Stimulated activated CD8-positive, alpha-beta memory T cell treated with anti-CD3 and anti-CD28 coated beads, Interleukin-7, amount 100 ng/mL, for 24 hours (primary cell): ENCODE data around the gene FBLN7.
"Not testable (repeated sequence)": the region's sequence is repeated elsewhere in the genome, so short reads cannot be mapped to it uniquely, and the experiment has no call there.

Experiments
- DNase-seq: peaks from one replicate; pipeline ENCODE4 v3.0.0-alpha.2; 2020; ENCODE audit warnings: low read depth

The FBLN7 gene

DNA sequence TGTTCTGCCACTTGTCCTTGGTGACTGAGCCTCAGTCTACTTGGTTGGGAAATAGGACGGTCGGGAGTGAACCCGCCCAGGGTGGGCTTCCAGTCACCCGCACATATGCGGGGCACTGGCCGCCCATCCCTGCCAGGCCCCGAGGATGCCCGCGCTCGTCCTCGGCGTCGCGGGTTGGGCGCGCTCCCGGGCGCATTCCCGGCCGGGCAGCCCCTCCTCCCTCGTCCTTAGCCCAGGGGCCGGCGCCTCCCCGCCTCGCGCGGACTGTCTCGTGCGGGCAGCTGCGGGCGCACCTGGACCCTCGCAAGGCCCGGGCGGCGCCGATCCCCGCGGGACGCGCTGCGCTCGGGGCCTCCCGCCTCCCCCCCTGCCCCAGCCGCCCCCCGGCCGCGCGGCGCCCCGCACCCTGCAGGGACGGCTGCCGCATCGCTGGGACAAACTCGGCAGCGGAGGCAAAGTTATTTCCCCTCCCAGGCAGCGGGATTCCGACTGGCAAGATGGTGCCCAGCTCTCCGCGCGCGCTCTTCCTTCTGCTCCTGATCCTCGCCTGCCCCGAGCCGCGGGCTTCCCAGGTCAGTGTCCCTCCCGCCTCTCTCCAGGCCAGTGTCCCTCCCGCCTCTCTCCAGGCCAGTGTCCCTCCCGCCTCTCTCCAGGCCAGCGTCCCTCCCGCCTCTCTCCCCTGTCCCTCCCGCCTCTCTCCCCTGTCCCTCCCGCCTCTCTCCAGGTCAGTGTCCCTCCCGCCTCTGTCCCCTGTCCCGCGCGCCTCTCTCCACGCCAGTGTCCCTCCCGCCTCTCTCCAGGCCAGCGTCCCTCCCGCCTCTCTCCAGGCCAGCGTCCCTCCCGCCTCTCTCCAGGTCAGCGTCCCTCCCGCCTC, at the start of gene FBLN7:
TSS of gene FBLN7 (plus strand) at position 227 of the 874 bp plus-strand sequence. CDS start at position 498, 271 bp downstream.
- DNase-seq, result no peak

GRCh38 chr2:112089375-112089774, 48.8 kb upstream of the FBLN7 start:
- no peak for DNase-seq

DNA sequence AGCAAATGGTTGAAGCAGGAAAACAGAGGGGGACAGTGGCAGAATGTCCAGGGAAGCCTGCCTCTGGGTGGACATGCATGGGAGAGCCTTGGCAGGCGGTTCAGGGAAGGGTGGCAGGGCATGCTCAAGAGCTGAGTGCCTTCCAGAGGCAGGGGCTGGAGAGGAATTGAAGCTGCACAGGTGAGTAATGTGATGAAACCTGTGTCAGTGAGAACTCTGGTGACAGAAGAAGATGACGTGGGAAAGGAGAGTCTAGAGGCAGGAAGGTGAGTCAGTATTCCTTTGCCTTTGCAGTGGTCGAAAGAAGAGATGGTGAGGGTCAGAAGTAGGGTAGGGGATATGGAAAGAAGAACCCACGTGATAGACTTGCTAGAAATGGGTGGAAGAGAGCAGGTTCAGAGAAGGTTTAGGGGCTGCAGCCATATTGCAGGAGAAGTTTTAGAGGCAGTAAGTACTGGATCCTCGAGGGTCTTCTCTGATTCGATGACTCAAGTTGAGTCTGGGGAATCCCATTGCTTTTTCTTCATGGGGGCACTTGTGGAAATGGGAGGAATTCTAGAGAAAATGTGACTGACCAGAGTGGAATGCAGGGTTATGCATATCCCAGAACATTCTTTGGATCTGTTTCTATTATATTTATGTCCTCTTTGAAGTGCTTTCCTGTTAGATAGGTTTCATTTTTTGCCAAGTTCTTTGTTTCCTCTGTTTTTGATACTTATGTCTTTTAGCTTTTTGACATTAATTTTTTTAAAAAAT, 45.7 kb upstream of the FBLN7 start:
- no peak for DNase-seq

- DNase-seq, result no peak
These were observed 45.0 kb upstream of the FBLN7 start for GRCh38 chr2:112093216-112093615.

DNA sequence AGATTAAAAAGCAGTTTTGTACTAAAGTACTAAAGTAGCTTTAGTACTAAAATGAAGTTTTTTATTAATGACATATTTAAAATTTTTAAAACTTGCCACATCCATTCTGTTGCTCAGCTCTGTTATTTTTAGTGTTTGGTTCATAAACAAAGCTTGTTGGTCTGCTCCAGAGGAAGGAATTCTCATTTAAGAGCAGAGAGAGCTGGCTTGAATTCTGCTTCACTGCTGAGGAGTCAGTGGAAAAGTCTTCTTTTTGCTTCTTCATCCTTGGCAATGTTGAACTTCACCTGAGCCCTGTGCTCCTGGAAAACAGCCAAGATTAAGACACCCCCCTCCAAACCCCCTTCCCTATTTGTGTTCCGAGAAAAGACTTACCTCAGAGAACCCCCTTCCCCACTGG, 42.5 kb upstream of the FBLN7 start:
- DNase-seq, result no peak

DNA sequence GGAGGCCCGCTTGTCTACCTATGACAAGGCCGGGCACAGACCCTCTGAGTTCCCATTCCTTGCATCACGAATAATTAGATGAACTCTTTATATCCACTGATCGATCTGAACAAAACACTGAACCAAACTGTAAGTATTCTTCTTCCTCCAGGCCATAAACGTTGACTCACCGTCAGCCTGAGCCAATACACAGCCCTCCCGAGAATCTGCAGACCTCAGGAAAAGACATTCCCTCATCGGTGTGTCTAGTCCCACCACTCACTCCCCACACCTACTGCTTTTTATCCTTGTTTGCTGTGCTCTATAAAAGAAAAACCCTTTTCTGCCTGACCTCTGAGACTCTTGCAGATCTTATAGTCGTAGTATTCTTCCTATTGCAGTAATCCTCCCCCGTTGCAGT, 42.1 kb upstream of the FBLN7 start:
- DNase-seq, result no peak

GRCh38 chr2:112108178-112108832, 29.9 kb upstream of the FBLN7 start:
- no peak for DNase-seq

- no peak for DNase-seq
These were observed 28.9 kb upstream of the FBLN7 start for GRCh38 chr2:112109278-112109677.

- no peak for DNase-seq
These were observed 27.2 kb upstream of the FBLN7 start for GRCh38 chr2:112110966-112111365.

GRCh38 chr2:112113354-112113753, 24.8 kb upstream of the FBLN7 start:
- not testable (repeated sequence) for DNase-seq

DNA sequence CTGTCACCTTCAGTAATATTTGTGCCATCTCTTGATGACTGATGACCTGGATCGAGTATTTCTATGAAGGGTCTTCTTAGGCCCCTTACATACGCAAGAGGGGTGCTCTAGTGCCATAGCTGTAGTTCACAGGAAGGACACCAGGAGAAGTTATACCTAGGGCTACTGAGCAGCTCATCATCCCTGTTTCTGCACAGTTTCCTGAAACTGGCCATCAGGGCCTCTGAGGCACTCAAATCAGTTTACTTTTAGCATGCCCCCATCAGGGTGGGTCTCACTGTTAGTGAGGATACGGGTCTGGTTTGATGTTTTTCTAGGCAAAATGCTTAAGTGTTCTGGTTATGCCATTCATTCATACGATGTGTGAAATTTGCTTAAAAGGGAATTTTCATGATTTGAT, 20.0 kb upstream of the FBLN7 start:
- no peak for DNase-seq

- DNase-seq, result no peak
These were observed 16.4 kb upstream of the FBLN7 start for GRCh38 chr2:112121682-112122254.

DNA sequence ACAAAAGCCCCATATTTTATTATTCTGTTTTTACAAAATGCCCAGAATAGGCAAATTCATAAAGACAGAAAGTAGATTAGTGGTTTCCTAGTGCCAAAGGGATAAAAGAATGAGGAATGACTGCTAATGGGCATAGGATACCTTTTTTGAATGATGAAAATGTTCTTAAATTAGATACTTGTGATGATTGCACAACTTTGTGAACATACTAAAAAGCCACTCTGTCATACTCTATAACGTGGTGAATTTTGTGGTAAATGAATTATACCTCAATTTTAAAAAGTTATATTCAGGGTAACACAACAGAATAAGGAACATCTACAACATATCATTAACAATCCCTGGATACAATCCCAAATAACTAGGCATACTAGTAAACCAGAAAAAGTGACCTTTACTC, 9.1 kb upstream of the FBLN7 start:
- DNase-seq, result no peak

DNA sequence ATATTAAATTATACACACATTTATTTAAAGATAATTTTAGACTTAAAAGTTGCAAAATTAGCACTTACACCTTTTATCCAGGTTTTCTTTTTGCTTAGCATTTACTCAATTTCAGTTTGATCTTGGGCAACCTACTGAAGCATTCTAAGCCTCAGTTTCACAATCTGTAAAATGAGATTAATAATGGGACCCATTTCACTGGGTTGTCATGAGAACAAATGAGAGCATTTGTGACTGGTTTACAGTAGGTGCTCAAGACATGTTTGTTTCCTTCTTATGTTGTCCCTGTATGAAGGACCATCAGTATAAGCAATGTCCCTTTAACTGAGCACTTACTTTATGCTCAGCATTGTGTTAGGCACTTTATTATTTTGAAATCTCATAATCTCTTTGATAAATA, 4.8 kb upstream of the FBLN7 start:
- DNase-seq, result no peak

GRCh38 chr2:112134120-112134519, 4.1 kb upstream of the FBLN7 start:
- DNase-seq, result no peak

- no peak for DNase-seq
These were observed 2.1 kb upstream of the FBLN7 start for GRCh38 chr2:112136096-112136495.

DNA sequence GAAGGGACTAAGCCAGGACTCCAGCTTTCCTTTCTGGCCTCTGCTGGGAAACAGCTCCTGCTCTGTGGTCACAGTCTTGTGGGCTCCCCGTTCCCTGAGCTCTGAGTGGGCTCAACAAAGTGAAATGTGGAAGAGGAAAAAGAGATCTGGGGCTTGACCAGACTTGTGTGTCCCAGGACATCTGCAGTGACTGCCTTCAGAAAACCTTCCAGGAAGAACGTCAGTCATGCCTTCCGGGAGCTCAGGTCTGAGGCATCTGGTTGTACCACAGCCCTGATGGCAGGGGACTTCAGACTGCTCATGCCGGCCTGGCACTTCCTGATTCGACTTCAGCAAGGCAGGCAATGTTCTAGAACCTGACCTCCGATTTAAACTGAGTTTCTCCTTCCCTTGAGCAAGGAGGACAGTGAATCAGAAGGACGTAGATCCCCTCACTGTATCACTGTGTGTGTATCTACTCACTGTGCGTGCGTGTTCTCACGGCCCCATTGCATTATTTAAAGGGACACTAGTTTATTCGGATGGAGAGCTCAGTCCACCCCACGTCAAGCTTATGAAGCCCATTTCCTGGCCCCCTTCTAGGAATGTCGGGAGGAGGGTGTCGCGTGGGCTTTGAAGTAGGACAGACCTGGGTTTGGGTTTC, 548 bp upstream of the FBLN7 start:
- no peak for DNase-seq

GRCh38 chr2:112139033-112139614, 939 bp downstream of the FBLN7 start:
- DNase-seq, result not testable (repeated sequence)

GRCh38 chr2:112139661-112140204, 1.5 kb downstream of the FBLN7 start:
- not testable (repeated sequence) for DNase-seq

DNA sequence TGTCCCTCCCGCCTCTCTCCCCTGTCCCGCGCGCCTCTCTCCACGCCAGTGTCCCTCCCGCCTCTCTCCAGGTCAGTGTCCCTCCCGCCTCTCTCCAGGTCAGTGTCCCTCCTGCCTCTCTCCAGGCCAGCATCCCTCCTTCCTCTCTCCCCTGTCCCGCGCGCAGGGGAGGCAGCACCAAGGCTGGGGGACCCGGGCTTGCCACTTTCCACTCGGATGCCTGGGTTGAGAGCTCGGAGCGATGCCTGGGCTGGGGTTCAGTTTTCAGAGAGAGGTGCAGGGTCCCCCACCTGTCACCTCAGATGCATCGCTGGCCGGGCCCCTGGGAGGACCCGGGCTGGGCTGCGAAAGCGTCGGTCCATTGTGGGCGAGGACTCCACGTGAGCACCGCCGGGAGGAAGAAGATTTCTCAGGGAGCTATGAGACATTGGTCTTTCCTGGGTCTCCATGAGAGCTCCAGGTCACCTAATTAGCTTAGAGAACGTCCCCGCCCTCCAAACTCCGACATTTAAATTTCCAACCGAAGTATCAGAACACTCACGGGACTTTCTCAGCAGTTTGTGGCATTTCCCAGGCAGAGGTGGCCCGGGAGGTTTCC, 2.1 kb downstream of the FBLN7 start:
- no peak for DNase-seq
